GM23248 (cell line): ENCODE data around the gene FAM83G. TPM values are rescaled to one million over a fixed set of nuclear protein-coding genes. Genes with fewer than 3 reads are reported as not detected.

Source experiments
- DNase-seq: peaks from one replicate; pipeline ENCODE4 v3.0.0-alpha.2; 2015
- H2AFZ ChIP-seq: fragments of 200-600 bp; sonication (generic); 2 replicates; pipeline ENCODE4 v1.6.1; 2016; ENCODE audit warnings: antibody characterized with exemption
- H3F3A ChIP-seq: fragments of 200-600 bp; sonication (generic); 2 replicates; pipeline ENCODE4 v1.6.1; 2016; ENCODE audit warnings: mild to moderate bottlenecking, antibody characterized with exemption, mixed run types; ENCODE audit not compliant: insufficient read depth
- H3K27ac ChIP-seq: fragments of 200-600 bp; sonication (generic); 2 replicates; pipeline ENCODE4 v1.5.1; 2016; ENCODE audit warnings: mild to moderate bottlenecking
- H3K27me3 ChIP-seq: fragments of 200-600 bp; sonication (generic); replicated peaks from 2 replicates; pipeline ENCODE4 v1.6.1; 2016; ENCODE audit warnings: mild to moderate bottlenecking; ENCODE audit not compliant: insufficient read depth
- H3K36me3 ChIP-seq: fragments of 200-600 bp; sonication (generic); 2 replicates; pipeline ENCODE4 v1.6.1; 2016; ENCODE audit warnings: low read depth, mild to moderate bottlenecking
- H3K4me1 ChIP-seq: fragments of 200-600 bp; sonication (generic); 2 replicates; pipeline ENCODE4 v1.6.1; 2016; ENCODE audit warnings: mild to moderate bottlenecking; ENCODE audit not compliant: insufficient read depth
- H3K4me2 ChIP-seq: fragments of 200-600 bp; sonication (generic); one replicate; pipeline ENCODE4 v1.6.1; 2016; ENCODE audit warnings: mild to moderate bottlenecking; ENCODE audit not compliant: unreplicated experiment
- H3K4me3 ChIP-seq: fragments of 200-600 bp; sonication (generic); 2 replicates; pipeline ENCODE4 v1.5.1; 2016; ENCODE audit warnings: mild to moderate bottlenecking
- H3K79me2 ChIP-seq: fragments of 200-600 bp; sonication (generic); 2 replicates; pipeline ENCODE4 v1.6.1; 2016; ENCODE audit warnings: mild to moderate bottlenecking; ENCODE audit not compliant: insufficient read depth
- H3K9ac ChIP-seq: fragments of 200-600 bp; sonication (generic); 2 replicates; pipeline ENCODE4 v1.6.1; 2016; ENCODE audit warnings: mild to moderate bottlenecking
- H3K9me2 ChIP-seq: fragments of 200-600 bp; sonication (generic); 2 replicates; pipeline ENCODE4 v1.6.1; 2016; ENCODE audit warnings: mixed run types, mild to moderate bottlenecking, moderate library complexity; ENCODE audit not compliant: insufficient read depth
- H3K9me3 ChIP-seq: fragments of 200-600 bp; sonication (generic); one replicate; pipeline ENCODE4 v1.6.1; 2017; ENCODE audit warnings: low read depth
- H4K20me1 ChIP-seq: fragments of 200-600 bp; sonication (generic); 2 replicates; pipeline ENCODE4 v1.6.0; 2016; ENCODE audit not compliant: insufficient read depth
- EZH2 ChIP-seq: fragments of 200-600 bp; sonication (generic); IDR thresholded peaks from 2 replicates; pipeline ENCODE4 v1.6.1; 2018; ENCODE audit warnings: antibody characterized with exemption, mild to moderate bottlenecking; ENCODE audit not compliant: insufficient read depth, poor library complexity, severe bottlenecking
- EZH2phosphoT487 ChIP-seq: fragments of 200-600 bp; sonication (generic); IDR thresholded peaks from 2 replicates; pipeline ENCODE4 v1.6.1; 2018; ENCODE audit warnings: antibody characterized with exemption, moderate library complexity, mild to moderate bottlenecking, low read depth; ENCODE audit not compliant: insufficient read depth
- WGBS, 2 experiments: methylation state at CpG; one replicate each; pipeline ENCODE4 v1.1.6; 2015 to 2017; ENCODE audit warnings: low lambda C conversion rate in 2 of 2, low coverage in 1 of 2; ENCODE audit errors: missing lambda C conversion rate in 2 of 2; 5-methylcytosine and 5-hydroxymethylcytosine counted together
- in situ Hi-C: fragments of 300-500 bp; cut with MboI; formaldehyde crosslinking; loops from 2 replicates; pipeline ENCODE4 v1.15.0; 2020
- polyA plus RNA-seq: library from polyadenylated mRNA; unstranded; fragments of >200 nt; fragmentation: Nextera tagmentation; extraction: Ambion mirVana; gene quantifications from 2 replicates; pipeline ENCODE4 v1.2.1, GENCODE V29; 2016
- total RNA-seq: library from RNA; depleted of rRNA; stranded (reverse); fragments of >200 nt; shearing (Covaris generic); gene quantifications from 2 replicates; pipeline ENCODE4 v1.2.3, GENCODE V29; 2014

Gene FAM83G
- total and polyA plus RNA-seq, 2 experiments from 2014 or later = 8.9 to 26.2 TPM

GRCh38 chr17:19020016-19020415 is 15.5 kb upstream of the FAM83G start:
- Histone ChIP-seq H3K27me3 (no peaks in the 10 kb centered on the region), H3K9me3 (no peaks in the 10 kb centered on the region), H3K4me2 (no peak overlapping the region), H2AFZ (no peak overlapping the region), H3F3A (no peaks in the 10 kb centered on the region; the same call in 1 of the 2 replicates), H4K20me1 (no peaks in the 10 kb centered on the region), H3K4me1 (no peaks in the 10 kb centered on the region; the same call in 1 of the 2 replicates), H3K27ac (no peak overlapping the region), H3K9ac (no peak overlapping the region), H3K36me3 (no peaks in the 10 kb centered on the region), H3K79me2 (no peaks in the 10 kb centered on the region), H3K9me2 (no peaks in the 10 kb centered on the region), H3K4me3 (no peak overlapping the region)
- 98 to 99% methylated on average over 3 of the region's 3 CpGs for WGBS, 2 experiments
- TF ChIP-seq EZH2phosphoT487 = no peak
- in situ Hi-C loops = no loop called here
- DNase-seq = no peak

- H3K4me3 ChIP-seq = no peak overlapping the region
- H3F3A ChIP-seq = no peaks in the 10 kb centered on the region; the same call in 1 of the 2 replicates
- H3K4me1 ChIP-seq = no peaks in the 10 kb centered on the region
- no peak overlapping the region for H2AFZ ChIP-seq
- no peak overlapping the region for H3K9ac ChIP-seq
- H3K4me2 ChIP-seq = no peak overlapping the region
- H3K79me2 ChIP-seq = no peaks in the 10 kb centered on the region
- H3K9me2 ChIP-seq = no peaks in the 10 kb centered on the region
- no peak for DNase-seq
- no peaks in the 10 kb centered on the region for H3K36me3 ChIP-seq
- WGBS, 2 experiments = 55 to 61% methylated on average over 19 to 24 of the region's 27 CpGs
- no peaks in the 10 kb centered on the region for H3K9me3 ChIP-seq
- H3K27me3 ChIP-seq = no peaks in the 10 kb centered on the region
- in situ Hi-C loops = no loop called here
- no peak overlapping the region for H3K27ac ChIP-seq
- TF ChIP-seq EZH2phosphoT487 = no peak
- no peak for TF ChIP-seq EZH2
- H4K20me1 ChIP-seq = no peaks in the 10 kb centered on the region
Measured at GRCh38 chr17:19019041-19019941, 14.7 kb upstream of the FAM83G start.

GRCh38 chr17:19018600-19018950 is 14.0 kb upstream of the FAM83G start:
- H3K9me2 ChIP-seq = no peaks in the 10 kb centered on the region
- no peaks in the 10 kb centered on the region for H3K9me3 ChIP-seq
- H3K79me2 ChIP-seq = no peaks in the 10 kb centered on the region
- no peak for DNase-seq
- H3K36me3 ChIP-seq = no peaks in the 10 kb centered on the region
- no peak overlapping the region for H3K4me3 ChIP-seq
- H4K20me1 ChIP-seq = no peaks in the 10 kb centered on the region
- no peak overlapping the region for H3K27ac ChIP-seq
- 79 to 83% methylated on average over 6 of the region's 6 CpGs for WGBS, 2 experiments
- no peaks in the 10 kb centered on the region; the same call in 1 of the 2 replicates for H3F3A ChIP-seq
- no peak overlapping the region for H3K4me2 ChIP-seq
- no peaks in the 10 kb centered on the region for H3K27me3 ChIP-seq
- no peak overlapping the region for H3K9ac ChIP-seq
- in situ Hi-C loops = no loop called here
- no peak overlapping the region for H2AFZ ChIP-seq
- no peaks in the 10 kb centered on the region for H3K4me1 ChIP-seq
- TF ChIP-seq EZH2phosphoT487 (no peak), EZH2 (no peak)

DNA sequence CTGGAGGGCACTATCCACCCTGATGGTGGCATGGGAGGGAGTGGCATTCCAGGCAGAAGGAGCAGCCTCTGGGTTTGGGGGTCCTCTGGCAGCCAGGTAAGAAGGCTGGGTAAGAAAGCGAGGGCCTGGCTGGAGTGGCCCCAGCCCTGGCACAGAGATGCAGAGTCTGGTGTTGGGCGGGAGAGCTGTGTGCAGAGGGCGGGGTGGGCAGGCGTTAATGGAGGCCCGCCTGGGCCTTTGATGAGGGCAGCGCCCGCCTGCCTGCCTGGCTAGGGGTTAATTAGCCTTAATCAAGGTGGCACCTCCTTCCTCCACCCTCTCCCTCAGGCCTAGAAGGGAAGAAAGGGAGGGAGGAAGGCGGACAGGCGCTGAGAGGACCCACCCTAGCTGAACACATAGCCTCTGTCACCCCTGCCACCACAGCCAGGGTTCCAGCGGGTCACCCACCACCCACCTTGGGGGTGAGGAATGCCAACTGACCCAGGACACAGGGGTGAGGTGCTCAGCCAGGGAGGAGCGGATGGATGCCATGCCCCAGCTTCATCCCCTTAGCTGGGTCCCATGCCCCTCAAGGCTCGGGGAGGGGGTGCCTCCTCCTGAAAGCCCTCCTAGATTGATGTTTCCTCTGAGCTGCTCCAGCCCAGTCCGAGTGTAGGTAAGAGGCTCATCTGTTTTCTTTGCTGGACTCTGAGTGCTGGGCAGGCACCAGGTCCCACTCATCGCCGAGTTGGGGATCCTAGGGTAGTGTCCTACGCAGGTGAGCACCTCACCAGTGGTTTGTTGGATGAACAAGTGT is 13.4 kb upstream of the FAM83G start:
- H3F3A ChIP-seq = no peaks in the 10 kb centered on the region; the same call in 1 of the 2 replicates
- WGBS, 2 experiments = 86 to 87% methylated on average over 13 to 16 of the region's 16 CpGs
- no peaks in the 10 kb centered on the region for H3K4me1 ChIP-seq
- H3K9me3 ChIP-seq = no peaks in the 10 kb centered on the region
- no peak overlapping the region for H2AFZ ChIP-seq
- in situ Hi-C loops = no loop called here
- no peak overlapping the region for H3K4me3 ChIP-seq
- H3K4me2 ChIP-seq = no peak overlapping the region
- H4K20me1 ChIP-seq = no peaks in the 10 kb centered on the region
- H3K27ac ChIP-seq = no peak overlapping the region
- H3K27me3 ChIP-seq = no peaks in the 10 kb centered on the region
- H3K9me2 ChIP-seq = no peaks in the 10 kb centered on the region
- no peak for DNase-seq
- H3K9ac ChIP-seq = no peak overlapping the region
- TF ChIP-seq EZH2 (no peak), EZH2phosphoT487 (no peak)
- H3K36me3 ChIP-seq = no peaks in the 10 kb centered on the region
- no peaks in the 10 kb centered on the region for H3K79me2 ChIP-seq
